ENCODE results near the gene MEI1.

MEI1 gene

DNA sequence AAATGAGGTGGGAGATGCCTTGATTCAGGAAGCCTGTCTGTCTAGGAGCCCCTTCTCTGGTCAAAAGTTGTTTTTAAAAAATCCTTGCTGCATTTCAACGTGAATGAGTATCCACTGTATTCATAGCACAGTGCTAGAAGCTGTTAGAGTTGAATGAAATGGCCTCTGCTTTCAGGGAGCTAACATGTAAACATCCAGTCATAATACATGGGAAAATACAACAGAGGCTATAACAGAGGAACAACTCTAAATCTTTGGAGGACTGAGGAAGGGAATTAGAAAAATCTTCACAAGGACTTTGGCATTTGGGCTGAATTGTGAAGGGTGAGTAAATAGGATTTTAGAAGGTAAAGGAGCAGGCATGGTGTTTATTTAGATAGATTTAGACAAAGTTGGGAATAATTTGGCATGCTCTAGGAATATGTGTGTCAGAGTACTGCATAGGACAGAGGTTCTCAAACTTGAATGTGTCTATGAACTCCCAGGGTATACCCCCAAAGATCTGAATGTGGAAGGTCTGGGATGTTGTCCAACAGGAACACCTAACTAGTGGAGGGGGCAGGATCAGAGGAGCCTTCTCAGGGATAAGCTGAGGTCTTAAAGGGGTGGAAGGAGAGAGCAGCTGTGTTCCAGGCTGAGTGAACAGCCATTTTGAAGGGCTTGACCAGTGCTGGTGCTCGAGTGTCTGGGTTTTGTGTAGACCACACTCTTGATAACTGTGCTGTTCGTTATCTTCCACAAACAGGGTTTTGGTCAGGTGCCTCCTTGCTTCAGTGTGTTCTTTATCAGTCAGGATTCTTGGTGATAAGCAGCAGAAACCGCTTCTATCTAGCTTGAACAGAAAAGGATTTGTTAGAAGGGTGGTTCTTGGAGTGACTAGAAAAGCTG is 146.3 kb downstream of the MEI1 start:
- in situ Hi-C loops (cut with HindIII; ENCODE audit: low sequenced_read_pairs): no loop called here
- no peak overlapping the region for H3K4me3 ChIP-seq (ENCODE audit: low read depth, low read length)
- TF ChIP-seq, protein P1, sequence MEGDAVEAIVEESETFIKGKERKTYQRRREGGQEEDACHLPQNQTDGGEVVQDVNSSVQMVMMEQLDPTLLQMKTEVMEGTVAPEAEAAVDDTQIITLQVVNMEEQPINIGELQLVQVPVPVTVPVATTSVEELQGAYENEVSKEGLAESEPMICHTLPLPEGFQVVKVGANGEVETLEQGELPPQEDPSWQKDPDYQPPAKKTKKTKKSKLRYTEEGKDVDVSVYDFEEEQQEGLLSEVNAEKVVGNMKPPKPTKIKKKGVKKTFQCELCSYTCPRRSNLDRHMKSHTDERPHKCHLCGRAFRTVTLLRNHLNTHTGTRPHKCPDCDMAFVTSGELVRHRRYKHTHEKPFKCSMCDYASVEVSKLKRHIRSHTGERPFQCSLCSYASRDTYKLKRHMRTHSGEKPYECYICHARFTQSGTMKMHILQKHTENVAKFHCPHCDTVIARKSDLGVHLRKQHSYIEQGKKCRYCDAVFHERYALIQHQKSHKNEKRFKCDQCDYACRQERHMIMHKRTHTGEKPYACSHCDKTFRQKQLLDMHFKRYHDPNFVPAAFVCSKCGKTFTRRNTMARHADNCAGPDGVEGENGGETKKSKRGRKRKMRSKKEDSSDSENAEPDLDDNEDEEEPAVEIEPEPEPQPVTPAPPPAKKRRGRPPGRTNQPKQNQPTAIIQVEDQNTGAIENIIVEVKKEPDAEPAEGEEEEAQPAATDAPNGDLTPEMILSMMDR (IDR thresholded peaks at IDR 0.05; ENCODE audit: low read depth, low read length): no peak
- no peak for DNase-seq (ENCODE audit: low read depth, low spot score)

DNA sequence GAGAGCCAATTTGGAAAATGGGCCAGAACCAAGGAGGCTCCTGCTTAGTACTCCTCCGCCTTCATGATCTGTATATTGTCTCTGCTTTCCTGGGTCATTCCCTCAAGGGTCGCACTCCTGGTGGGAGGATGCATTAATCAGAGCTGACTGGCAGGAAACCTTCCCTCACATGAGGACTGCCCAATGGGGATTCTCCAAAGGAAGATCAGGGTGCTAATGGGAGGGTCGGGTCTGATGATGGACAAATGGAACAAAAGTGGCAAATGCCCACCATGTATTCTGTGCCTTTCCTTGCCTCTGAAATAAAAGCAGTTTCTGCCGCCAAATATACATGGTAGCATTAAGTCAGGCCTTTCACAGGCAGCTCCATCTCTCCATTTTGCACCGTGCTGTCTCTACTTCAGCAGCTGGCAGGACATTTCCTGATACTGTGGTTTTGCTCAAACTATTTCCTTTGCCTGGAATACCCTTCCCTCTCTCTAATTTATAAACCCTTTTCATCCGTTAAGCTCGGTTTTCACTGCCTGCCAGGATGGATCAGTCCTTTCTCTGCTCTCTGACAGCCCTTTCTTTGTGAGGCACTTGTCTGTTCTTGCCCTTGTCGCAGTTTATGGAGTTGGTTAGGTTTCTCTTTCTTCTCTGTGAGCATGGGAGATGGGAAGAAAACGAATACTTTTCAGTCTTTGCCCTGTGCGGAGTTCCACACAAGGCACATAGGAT is 147.1 kb downstream of the MEI1 start:
- no peak overlapping the region for H3K4me3 ChIP-seq (ENCODE audit: low read depth, low read length)
- in situ Hi-C loops (cut with HindIII; ENCODE audit: low sequenced_read_pairs): no loop called here
- no peak for DNase-seq (ENCODE audit: low read depth, low spot score)
- TF ChIP-seq, protein P1 (IDR thresholded peaks at IDR 0.05; ENCODE audit: low read depth, low read length): no peak

DNA sequence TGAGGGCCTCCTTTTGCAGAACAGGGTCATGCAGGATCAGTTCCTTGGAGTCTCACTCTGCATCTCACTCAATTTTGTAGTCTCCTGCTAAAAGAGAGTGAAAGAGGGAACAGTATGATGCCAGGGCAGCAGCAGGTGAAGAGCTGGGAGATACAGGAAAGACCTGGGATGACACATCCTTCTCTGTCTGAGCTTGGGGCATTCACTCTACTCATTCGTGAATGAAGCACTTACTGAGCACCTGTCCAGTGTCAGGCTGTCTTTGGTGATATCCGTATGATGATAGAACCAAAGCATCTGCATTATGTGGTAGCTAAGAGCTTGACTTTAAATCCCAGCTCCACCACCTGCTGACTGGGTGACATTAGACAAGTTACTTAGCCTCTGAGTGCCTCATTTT is 148.0 kb downstream of the MEI1 start:
- TF ChIP-seq, protein P1 (IDR thresholded peaks at IDR 0.05; ENCODE audit: low read depth, low read length): no peak
- no peak overlapping the region for H3K4me3 ChIP-seq (ENCODE audit: low read depth, low read length)
- in situ Hi-C loops (cut with HindIII; ENCODE audit: low sequenced_read_pairs): no loop called here
- no peak for DNase-seq (ENCODE audit: low read depth, low spot score)

DNA sequence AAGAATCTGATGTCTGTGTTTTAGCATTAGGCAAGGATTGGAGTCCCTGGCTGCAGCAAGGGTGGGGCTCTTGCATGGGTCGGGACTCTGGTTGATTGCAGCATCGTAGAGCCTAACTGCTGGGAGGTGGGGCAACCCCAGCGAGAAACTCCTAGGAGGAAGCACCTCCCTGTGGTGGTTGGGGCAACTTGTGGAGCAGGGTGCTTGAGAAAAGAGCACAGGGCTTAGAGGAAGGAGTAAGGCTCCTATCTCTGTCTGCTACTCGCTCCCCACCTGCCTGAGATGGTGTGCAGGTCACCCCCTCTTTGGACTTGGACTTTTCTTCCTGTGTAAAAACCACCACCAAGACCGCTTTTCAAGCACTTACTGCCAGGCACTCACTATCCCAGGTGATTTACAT is 149.2 kb downstream of the MEI1 start:
- H3K4me3 ChIP-seq (ENCODE audit: low read depth, low read length): no peak overlapping the region
- in situ Hi-C loops (cut with HindIII; ENCODE audit: low sequenced_read_pairs): no loop called here
- DNase-seq (ENCODE audit: low read depth, low spot score): no peak
- TF ChIP-seq, protein P1 (IDR thresholded peaks at IDR 0.05; ENCODE audit: low read depth, low read length): no peak
